C4-2B (cell line): Measurements from ENCODE around the gene ZNF106.

Experiments
- H3K27ac ChIP-seq: fragments of 450-650 bp; 2 replicates; pipeline ENCODE4 v1.5.1; 2017
- ZFX ChIP-seq: fragments of 450-650 bp; IDR thresholded peaks from 2 replicates; pipeline ENCODE4 v1.6.1; 2017
- TF ChIP-seq, protein P1 (sequence below): fragments of 450-650 bp; conservative IDR thresholded peaks from 2 replicates; pipeline ENCODE4 v1.5.1; 2017; ENCODE audit warnings: mild to moderate bottlenecking

Gene ZNF106

GRCh38 chr15:42392309-42393024 is 98.5 kb downstream of the ZNF106 start:
- no peak overlapping the region for H3K27ac ChIP-seq
- TF ChIP-seq, protein P1, sequence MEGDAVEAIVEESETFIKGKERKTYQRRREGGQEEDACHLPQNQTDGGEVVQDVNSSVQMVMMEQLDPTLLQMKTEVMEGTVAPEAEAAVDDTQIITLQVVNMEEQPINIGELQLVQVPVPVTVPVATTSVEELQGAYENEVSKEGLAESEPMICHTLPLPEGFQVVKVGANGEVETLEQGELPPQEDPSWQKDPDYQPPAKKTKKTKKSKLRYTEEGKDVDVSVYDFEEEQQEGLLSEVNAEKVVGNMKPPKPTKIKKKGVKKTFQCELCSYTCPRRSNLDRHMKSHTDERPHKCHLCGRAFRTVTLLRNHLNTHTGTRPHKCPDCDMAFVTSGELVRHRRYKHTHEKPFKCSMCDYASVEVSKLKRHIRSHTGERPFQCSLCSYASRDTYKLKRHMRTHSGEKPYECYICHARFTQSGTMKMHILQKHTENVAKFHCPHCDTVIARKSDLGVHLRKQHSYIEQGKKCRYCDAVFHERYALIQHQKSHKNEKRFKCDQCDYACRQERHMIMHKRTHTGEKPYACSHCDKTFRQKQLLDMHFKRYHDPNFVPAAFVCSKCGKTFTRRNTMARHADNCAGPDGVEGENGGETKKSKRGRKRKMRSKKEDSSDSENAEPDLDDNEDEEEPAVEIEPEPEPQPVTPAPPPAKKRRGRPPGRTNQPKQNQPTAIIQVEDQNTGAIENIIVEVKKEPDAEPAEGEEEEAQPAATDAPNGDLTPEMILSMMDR, result no peak
- no peak for TF ChIP-seq ZFX

DNA sequence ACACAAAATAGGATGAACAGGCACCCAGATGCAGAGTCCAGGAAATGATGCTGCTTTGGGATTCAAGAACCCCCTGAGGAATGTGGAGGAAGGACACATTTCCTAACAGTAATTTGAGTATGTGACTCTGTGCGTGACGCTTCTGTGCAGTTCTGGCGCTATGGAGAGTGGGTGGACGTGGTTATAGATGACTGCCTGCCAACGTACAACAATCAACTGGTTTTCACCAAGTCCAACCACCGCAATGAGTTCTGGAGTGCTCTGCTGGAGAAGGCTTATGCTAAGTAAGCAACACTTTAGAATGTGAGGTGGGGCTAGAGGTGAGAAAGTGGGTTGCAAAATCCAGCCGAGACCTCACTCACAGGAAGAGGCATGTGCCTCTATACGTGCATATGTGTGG is 103.3 kb downstream of the ZNF106 start:
- no peak overlapping the region for H3K27ac ChIP-seq
- TF ChIP-seq, protein P1, result no peak
- no peak for TF ChIP-seq ZFX

GRCh38 chr15:42385980-42386700 is 104.8 kb downstream of the ZNF106 start:
- TF ChIP-seq ZFX, result no peak
- TF ChIP-seq, protein P1, result no peak

GRCh38 chr15:42385206-42385979 is 105.5 kb downstream of the ZNF106 start:
- TF ChIP-seq, protein P1, result peak; percentile 93
- TF ChIP-seq ZFX, result no peak
- H3K27ac ChIP-seq, result no peak overlapping the region

More at GRCh38 chr15:42385980-42386700, 104.8 kb downstream of the ZNF106 start:
- H3K27ac ChIP-seq, result no peak overlapping the region

GRCh38 chr15:42384597-42384996 is 106.3 kb downstream of the ZNF106 start:
- no peak overlapping the region for H3K27ac ChIP-seq
- no peak for TF ChIP-seq ZFX
- TF ChIP-seq, protein P1, result no peak

DNA sequence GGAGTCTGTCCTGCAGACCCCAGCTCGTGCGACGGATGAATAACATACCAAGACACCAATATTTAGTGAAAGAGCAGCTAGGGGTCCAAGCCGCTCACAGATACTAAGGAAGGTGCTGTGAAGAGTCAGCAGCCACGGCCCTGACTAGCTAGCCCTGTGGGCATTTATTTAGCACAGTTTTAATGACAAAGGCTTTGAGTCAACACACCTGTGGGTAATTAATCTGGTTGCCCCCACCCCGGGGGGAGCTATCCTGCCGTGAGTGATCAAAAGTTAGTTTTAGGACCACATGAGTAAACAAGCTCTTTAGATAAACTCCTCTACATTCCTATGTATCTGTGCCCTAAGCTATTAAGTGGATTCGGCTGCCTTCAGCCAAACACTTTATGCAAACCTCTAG is 112.9 kb downstream of the ZNF106 start:
- TF ChIP-seq, protein P1, result no peak
- no peak for TF ChIP-seq ZFX
- H3K27ac ChIP-seq, result no peak overlapping the region
